Measurements from ENCODE around the gene STIL. TPM values are rescaled to one million over a fixed set of nuclear protein-coding genes. Genes with fewer than 3 reads are reported as not detected.

Gene STIL
- total RNA-seq, 2 donors from 2014 or later = 9.6 to 22.0 TPM

DNA sequence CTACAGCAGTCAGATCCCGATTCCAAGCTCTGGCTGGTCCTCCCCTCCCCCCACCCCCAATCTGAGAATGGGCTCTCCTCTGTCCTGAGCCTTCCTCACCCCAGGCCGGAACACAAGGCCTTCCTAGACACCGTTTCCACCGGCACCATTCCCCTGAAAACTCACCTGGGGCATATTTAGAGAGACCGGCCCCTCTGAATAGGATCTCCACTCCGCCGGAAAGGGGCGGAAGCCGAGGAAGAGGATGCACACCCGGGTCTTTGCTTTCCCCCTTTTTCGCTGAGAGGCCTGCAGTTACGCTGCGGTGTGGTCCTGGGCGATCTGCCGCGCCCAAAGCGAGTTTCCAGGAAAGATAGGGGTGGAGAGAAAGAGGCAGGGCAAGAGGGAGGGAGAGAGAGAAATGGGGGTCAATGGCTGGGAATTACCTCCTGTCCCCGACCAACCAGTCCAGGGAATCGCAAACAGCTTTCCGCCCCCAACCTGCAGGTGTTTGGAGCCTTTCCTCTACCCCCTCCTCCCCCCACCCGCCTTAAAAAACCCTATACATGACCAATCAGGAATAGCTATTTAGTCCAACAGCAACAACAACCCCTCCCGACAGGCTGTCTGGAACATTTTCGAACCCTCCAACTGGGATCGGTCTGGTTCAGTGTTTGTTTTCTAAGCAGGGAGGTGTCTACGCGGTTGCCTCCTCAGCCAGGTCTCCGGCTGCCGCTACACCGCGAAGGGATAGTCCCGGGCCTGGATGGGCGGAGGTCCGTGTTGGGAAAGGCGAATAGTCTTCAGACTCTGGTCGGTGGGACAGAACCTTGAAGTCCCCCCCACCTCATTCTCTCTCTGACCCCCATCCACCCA is 84.7 kb downstream of the STIL start:
- Histone ChIP-seq H3K9ac (ENCODE audit: low read depth in 2 of 2, low read length in 2 of 2) (no peak overlapping the region), H3K27me3 (peaks cover 94% of the 10 kb centered on the region), H3K27ac (no peak overlapping the region), H3K4me1 (peaks cover 11% of the 10 kb centered on the region), H3K4me3 (no peak overlapping the region), H3K36me3 (no peaks in the 10 kb centered on the region), H3K9me3 (no peaks in the 10 kb centered on the region)
- intact Hi-C loops (cut with DNase I) = no loop called here
- TF ChIP-seq, protein P1, sequence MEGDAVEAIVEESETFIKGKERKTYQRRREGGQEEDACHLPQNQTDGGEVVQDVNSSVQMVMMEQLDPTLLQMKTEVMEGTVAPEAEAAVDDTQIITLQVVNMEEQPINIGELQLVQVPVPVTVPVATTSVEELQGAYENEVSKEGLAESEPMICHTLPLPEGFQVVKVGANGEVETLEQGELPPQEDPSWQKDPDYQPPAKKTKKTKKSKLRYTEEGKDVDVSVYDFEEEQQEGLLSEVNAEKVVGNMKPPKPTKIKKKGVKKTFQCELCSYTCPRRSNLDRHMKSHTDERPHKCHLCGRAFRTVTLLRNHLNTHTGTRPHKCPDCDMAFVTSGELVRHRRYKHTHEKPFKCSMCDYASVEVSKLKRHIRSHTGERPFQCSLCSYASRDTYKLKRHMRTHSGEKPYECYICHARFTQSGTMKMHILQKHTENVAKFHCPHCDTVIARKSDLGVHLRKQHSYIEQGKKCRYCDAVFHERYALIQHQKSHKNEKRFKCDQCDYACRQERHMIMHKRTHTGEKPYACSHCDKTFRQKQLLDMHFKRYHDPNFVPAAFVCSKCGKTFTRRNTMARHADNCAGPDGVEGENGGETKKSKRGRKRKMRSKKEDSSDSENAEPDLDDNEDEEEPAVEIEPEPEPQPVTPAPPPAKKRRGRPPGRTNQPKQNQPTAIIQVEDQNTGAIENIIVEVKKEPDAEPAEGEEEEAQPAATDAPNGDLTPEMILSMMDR (IDR thresholded peaks at IDR 0.05) = no peak
- DNase-seq = no peak

DNA sequence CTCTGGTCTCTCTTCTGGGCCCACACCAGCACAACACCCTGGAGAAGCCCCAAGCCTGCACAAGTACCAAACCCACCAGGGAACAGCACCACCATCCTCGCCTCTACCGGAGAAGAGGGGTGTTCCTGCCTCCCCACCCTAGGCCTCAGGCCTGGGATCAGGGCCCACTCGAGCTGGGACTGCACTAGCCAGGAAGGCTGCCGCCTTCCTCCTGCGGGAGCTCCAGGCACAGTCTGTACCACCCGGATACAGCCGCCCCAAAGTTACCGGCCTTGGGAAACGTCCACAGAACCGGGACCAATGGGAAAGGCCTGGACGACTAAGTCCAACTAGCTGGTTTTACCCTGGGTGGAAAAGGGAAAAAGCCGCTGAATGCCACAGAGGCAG is 85.3 kb downstream of the STIL start:
- no peak overlapping the region for H3K27ac ChIP-seq
- no peak for DNase-seq
- TF ChIP-seq, protein P1 (IDR thresholded peaks at IDR 0.05) = no peak
- no peak overlapping the region for H3K9ac ChIP-seq (ENCODE audit: low read depth in 2 of 2, low read length in 2 of 2)
- intact Hi-C loops (cut with DNase I) = no loop called here
- no peaks in the 10 kb centered on the region for H3K9me3 ChIP-seq
- H3K4me1 ChIP-seq = peaks cover 11% of the 10 kb centered on the region
- H3K4me3 ChIP-seq = no peak overlapping the region
- H3K27me3 ChIP-seq = peaks cover 93% of the 10 kb centered on the region
- H3K36me3 ChIP-seq = no peaks in the 10 kb centered on the region

DNA sequence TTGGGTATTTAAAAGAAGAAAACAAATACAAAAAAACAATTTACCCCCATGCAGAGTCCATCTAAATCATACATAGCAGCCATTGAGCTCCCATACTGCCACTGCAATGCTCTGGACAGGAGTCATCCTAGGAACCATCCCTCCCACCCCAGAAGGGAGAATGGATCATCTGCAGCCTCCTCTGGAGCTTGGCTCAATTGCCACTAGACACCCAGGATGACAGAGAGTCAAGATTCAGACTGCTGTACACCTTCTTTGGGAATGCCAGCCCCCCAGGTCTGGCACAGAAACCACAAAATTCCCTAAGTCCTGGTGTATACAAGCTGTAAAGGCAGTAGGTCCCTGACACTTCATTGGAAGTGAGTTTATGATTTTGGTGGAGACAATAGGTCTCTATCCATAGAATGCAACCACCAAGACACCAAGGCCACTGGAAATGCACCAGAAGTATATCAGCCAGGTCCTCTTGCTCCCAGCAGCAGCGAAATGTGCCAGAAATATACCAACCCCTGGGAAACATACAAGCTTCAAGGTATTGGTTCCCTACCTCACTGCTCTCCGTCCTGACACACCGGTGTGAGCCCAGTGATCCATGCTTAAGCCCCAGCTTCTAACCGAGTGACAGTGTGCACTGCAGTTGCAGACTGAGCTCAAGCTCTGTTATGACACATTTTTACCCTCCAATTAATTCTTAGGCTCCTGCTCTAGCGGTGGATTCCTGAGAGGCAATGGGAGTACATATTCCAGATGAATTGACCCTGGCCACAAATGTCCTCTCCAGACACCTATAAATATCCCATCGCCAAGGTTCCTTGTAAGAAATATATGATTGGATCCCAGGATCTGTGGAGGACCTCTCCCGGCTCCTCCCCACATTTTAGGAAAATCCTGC is 86.4 kb downstream of the STIL start:
- Histone ChIP-seq H3K4me3 (no peak overlapping the region), H3K27me3 (peaks cover 90% of the 10 kb centered on the region), H3K4me1 (peaks cover 11% of the 10 kb centered on the region), H3K9me3 (no peaks in the 10 kb centered on the region), H3K27ac (no peak overlapping the region), H3K9ac (ENCODE audit: low read depth in 2 of 2, low read length in 2 of 2) (no peak overlapping the region), H3K36me3 (no peaks in the 10 kb centered on the region)
- TF ChIP-seq, protein P1 (IDR thresholded peaks at IDR 0.05) = no peak
- DNase-seq = no peak
- intact Hi-C loops (cut with DNase I) = no loop called here

DNA sequence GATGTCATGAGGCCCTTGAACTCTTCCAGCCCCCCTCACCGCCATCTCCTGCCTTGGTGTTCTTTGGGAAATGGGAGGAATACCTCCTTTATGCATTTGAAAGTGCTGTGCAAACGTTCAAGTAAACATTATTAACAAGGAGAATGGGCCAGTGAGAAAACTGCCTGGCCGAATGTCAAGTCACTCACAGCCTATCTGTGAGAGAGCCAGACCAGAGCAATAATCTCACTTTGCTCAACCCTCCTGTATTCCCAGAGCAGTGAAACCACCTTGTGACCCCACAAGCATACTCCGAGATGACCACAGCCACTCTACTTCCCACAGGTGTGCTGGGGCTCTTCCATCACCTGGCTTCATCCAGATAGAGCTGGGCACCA is 87.1 kb downstream of the STIL start:
- Histone ChIP-seq H3K4me1 (peaks cover 10% of the 10 kb centered on the region), H3K36me3 (no peaks in the 10 kb centered on the region), H3K27me3 (peaks cover 83% of the 10 kb centered on the region), H3K4me3 (no peak overlapping the region), H3K27ac (no peak overlapping the region), H3K9ac (ENCODE audit: low read depth in 2 of 2, low read length in 2 of 2) (no peak overlapping the region), H3K9me3 (no peaks in the 10 kb centered on the region)
- no peak for DNase-seq
- intact Hi-C loops (cut with DNase I) = no loop called here
- TF ChIP-seq, protein P1 (IDR thresholded peaks at IDR 0.05) = no peak

DNA sequence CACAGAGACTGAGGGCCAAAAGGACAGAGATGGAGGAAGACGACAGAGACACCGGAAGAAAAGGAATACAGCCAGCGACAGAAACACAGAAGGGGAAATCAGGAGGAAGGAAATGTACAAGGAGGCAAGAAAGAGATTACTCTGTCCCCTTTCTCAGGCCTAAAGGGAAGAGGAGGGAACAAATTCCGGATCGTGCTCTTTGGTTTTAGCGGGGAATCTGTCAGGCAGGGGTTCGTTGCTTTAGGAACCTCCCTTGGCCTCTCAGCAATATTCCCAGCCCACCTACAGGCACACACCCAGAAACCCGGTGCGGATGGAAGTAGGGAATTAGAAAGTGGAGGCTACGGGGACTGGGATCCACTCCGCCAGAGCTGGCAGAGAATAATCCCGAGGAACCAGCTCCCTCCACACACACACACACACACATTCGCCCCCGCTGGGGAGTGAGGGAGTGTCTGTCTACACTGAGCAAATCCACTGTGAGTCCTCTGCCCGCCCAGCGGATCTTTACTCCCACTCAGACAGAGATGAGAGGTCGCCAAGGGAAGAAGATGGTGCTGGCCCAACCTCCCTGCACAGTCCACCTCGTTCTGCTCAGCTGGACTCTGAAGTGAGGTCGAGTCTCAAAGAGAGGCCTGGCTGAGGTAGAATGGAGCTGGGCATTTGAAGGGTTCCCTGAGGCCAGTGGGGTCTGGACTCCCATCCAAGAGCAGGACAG is 87.7 kb downstream of the STIL start:
- peaks cover 77% of the 10 kb centered on the region for H3K27me3 ChIP-seq
- DNase-seq = no peak
- peaks cover 5% of the 10 kb centered on the region for H3K4me1 ChIP-seq
- H3K27ac ChIP-seq = no peak overlapping the region
- TF ChIP-seq, protein P1 (IDR thresholded peaks at IDR 0.05) = no peak
- H3K9ac ChIP-seq (ENCODE audit: low read depth in 2 of 2, low read length in 2 of 2) = no peak overlapping the region
- no peak overlapping the region for H3K4me3 ChIP-seq
- intact Hi-C loops (cut with DNase I) = no loop called here
- no peaks in the 10 kb centered on the region for H3K9me3 ChIP-seq
- no peaks in the 10 kb centered on the region for H3K36me3 ChIP-seq

Measured in colonic mucosa (tissue), 4 donors.